IPS-18c (cell line): ENCODE data around the gene PXMP2.

Experiments used
- H3K4me3 ChIP-seq: 2 replicates; pipeline ENCODE4 v1.7.0; 2013; ENCODE audit warnings: low read depth, mild to moderate bottlenecking, low read length, moderate library complexity; ENCODE audit not compliant: insufficient read depth
- H3K9me3 ChIP-seq: one replicate; pipeline ENCODE4 v1.6.1; 2013; ENCODE audit warnings: mild to moderate bottlenecking, low read length, moderate library complexity; ENCODE audit not compliant: control insufficient read depth, insufficient read depth

Gene PXMP2

DNA sequence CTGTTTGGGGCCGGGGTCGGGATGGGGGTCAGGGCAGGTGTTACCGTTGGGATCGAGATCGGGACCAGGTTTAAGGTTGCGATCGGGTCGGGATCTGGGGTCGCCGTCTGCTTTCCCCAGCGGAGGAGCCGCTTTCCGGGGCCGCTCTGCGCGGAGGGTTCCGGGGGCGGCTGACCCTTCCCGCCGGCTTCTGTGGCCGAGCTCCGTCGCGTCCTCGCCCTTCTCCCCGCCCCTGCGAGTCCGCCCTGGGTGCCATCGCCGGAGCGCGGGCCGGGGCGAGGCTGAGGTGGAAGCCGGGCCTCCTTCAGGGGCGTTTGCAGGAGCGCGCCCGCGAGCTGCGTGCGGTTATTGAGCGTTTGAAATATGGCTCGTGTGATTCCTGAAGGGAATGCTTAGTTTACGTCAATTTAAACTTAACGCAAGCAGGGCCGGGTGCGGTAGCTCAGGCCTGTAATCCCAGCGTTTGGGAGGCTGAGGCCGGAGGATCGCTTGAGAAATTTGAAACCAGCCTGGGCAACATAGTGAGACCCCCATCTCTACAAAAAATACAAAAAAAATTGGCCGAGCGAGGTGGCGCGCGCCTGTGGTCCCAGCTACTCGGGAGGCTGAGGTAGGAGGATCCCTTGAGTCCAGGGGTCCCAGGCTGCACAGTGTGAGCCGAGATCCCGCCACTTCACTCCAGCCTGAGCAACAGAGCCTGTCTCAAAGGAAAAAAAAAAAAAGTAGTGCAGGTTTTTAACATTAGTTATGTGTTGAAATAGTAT lies 23.9 kb downstream of the PXMP2 start:
- H3K4me3 ChIP-seq, result peak overlapping the region; percentile 90
- peaks cover 2% of the 10 kb centered on the region for H3K9me3 ChIP-seq

DNA sequence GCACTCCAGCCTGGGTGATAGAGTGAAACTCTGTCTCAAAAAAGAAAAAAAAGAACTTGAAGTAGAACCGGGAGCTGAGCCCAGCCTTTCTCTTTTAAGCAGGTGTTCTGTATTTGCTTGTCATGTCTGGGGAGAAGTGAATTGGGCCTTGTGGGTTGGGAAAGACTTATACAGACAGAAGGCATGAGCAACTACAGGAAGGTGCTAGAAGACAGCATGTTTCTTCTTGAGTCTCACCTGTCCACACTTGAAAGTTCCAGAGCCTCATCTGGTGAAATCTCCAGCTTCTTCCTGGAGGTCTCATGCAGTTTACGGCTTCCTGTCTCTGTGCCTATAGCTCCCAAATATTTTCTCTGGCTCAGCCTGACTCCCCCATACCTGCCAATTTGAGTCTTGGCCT lies 25.7 kb downstream of the PXMP2 start:
- Histone ChIP-seq H3K9me3 (peaks cover 2% of the 10 kb centered on the region), H3K4me3 (no peak overlapping the region)

- Histone ChIP-seq H3K9me3 (no peaks in the 10 kb centered on the region), H3K4me3 (no peak overlapping the region)
These were observed 28.5 kb downstream of the PXMP2 start for GRCh38 chr12:132715874-132716273.

DNA sequence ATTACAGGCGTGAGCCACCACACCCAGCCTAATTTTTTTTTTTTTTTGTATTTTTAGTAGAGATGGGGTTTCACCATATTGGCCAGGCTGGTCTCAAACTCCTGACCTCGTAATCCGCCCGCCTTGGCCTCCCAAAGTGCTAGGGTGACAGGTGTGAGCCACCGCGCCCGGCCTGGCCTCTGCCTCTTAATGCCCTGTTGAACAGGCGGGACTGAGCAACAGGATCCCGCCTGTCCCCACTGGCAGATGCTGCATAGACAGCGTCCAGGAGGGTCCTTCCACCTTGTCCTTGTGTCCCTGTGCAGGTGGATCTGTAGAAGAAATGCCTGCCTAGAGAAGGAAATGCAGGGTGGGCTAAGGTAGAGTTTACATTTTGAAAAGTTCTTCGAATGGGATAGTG lies 29.0 kb downstream of the PXMP2 start:
- Histone ChIP-seq H3K4me3 (no peak overlapping the region), H3K9me3 (no peaks in the 10 kb centered on the region)

GRCh38 chr12:132717011-132717410 lies 29.6 kb downstream of the PXMP2 start:
- no peak overlapping the region for H3K4me3 ChIP-seq
- H3K9me3 ChIP-seq, result no peaks in the 10 kb centered on the region

- H3K9me3 ChIP-seq, result no peaks in the 10 kb centered on the region
- H3K4me3 ChIP-seq, result no peak overlapping the region
These were observed 30.4 kb downstream of the PXMP2 start for GRCh38 chr12:132717531-132718387.

DNA sequence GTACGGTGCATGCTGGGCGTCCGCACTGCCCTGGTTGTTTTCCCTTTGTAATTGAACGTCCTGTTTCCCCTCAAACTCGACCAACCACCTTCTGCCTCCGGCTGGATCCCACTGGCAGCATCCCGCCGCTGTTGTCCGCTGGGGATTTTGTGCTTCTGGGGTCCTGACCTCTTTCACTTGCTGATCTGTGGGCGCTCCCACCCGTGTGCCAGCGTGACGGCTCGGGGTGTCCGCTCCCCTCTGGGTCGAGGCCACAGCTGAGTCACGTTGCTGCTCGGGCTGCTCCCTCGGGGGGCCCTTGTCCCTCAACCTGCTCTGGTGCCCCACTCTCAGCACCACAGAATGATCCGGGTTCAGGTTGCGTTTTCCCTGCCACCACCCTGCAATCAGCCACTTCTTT lies 31.3 kb downstream of the PXMP2 start:
- Histone ChIP-seq H3K9me3 (no peaks in the 10 kb centered on the region), H3K4me3 (no peak overlapping the region)

DNA sequence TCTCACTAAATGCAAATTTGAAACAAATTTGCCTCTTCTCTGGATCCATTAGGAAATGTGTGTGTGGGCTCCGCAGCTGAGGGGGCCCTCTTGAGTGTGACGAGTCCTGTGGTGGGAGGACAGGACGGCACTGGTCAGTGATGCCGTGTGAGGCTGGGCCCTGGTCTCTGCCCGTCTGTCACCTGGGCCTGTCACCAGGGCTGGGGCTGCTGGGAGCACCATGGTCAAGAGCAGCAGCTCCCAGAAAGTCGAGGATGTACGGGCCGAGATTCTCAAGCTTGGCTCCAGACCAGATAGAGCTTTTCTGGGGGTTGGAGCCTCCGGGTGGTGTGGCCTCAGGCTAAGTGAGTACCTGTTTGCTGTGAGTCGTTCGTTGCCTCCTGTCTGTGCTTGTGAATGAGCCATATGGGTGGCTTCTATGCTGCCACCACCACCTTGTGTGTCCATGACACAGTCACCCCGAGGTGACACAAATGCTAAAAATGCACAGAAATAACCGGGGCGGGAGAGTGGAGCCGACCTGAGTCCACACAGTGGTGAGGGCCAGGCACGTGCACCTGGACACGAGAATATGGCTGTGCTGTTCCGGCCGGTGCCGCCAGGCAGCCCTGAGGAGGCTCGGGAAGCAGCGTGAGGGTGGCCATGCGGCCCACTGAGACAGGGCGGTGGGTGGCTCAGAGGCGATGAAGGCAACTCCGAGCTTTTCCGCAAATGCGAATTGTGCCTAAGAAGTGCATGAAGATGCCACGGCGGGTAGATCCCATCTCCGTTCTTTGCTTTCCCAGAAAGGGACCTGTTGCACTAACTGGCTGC lies 32.0 kb downstream of the PXMP2 start:
- no peaks in the 10 kb centered on the region for H3K9me3 ChIP-seq
- H3K4me3 ChIP-seq, result no peak overlapping the region

DNA sequence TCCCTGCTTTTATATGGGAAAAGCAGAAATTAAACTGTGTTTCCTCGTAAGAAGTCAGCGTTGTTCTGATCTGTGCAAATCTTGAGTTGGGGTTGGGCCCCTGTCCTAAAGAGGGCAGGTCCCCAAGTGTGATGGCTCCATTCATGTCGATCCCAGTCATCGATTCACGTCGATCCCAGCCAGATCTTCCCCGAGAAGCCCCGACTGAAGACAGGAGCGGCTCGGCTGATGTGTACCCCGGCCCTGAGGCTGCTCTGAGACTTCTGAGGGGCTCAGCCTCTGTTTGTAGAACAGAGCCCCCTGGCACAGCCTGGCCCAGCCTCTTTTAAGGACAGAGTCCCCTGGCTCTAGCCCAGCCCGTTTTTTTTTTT lies 32.6 kb downstream of the PXMP2 start:
- Histone ChIP-seq H3K9me3 (no peaks in the 10 kb centered on the region), H3K4me3 (no peak overlapping the region)

DNA sequence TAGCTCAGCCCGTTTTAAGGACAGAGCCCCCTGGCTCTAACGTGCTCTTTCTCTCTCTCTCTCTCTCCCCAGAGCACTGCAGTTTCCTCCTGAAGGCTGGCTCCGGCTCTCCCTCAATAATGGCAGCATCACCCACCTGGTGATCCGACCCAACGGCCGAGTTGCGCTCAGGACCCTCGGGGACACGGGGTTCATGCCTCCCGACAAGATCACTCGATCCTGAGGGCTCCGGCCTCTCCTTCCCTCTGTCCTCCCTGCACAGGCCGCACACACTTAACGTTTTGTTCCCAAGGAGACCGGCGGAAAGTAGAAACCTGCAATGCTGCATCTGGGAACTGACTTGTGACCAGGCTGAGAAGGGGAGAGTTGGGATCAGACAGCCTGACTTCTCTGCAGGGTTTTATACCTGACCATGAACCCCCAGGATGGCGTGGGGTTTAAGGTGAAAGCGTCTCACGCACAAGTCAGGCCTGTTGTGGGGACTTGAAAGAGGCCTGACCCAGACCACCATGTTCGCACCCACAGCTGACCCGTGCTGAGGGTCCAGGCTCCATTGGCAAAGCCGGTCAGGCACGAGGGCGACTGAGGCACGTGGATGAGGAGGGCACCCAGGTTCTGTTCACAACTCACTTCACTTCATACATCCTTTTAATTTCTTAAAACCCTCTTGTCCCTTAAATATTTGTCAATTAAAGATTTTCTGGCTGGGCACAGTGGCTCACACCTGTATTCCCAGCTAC lies 33.4 kb downstream of the PXMP2 start:
- Histone ChIP-seq H3K4me3 (no peak overlapping the region), H3K9me3 (no peaks in the 10 kb centered on the region)

DNA sequence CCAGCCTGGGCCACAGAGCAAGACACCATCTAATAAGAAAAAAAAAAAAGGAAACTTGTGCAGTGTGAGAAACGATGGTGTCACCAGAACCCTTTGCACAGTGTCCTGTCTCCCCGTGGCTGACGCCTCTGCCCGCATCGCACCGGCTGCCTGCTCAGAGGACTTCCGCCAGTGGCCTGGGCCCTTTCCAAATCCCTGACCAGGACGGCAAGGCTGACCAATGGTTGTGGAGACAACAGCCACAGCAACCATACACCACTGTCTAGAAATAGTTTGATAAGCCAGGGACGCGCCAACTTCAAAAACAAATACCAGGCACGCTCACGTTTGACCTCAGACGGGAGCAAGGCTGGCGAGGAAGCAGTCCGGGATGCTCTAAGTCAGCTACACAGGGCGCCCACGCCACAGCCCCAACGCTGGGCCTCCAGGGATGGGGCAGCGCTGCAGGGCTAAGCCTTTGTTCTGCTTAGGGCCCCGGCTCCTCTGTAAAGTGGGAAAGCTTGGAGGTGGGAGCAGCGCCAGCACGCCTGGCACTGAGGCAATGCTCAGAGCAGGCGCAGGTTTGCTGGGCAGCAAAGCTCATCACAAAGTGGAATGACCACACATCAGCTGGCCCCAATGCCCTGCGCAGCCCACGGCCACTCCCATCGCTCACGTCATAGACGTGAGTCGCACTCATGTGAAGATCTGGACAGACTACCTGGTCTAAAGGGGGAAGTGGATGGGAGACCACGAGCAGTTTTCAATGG lies 35.8 kb downstream of the PXMP2 start:
- H3K9me3 ChIP-seq, result no peaks in the 10 kb centered on the region
- no peak overlapping the region for H3K4me3 ChIP-seq

DNA sequence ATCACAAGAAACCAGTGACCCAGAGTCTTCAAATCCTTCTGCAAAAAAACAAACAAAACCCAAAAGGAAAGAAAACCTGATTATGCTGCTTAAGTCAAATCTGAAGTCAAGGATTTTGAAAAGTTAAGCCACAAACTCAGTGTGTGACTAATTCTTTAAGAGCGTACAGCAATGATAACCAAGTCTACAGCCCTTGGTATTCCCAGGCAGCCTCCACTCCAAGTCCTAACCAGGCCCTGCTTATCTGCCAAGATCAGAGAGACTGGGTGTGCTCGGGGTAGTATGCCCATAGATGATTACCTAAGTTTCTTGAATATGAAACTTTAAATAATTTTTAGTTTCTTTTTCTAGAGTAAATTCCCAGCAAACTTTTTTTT lies 36.4 kb downstream of the PXMP2 start:
- H3K4me3 ChIP-seq, result no peak overlapping the region

GRCh38 chr12:132724506-132725241 lies 37.3 kb downstream of the PXMP2 start:
- no peak overlapping the region for H3K4me3 ChIP-seq
- no peaks in the 10 kb centered on the region for H3K9me3 ChIP-seq

More for the DNA sequence above, 36.4 kb downstream of the PXMP2 start:
- H3K9me3 ChIP-seq, result no peaks in the 10 kb centered on the region

- peaks cover 4% of the 10 kb centered on the region for H3K9me3 ChIP-seq
These were observed 39.0 kb downstream of the PXMP2 start for GRCh38 chr12:132726386-132726785.

GRCh38 chr12:132727091-132727794 lies 39.9 kb downstream of the PXMP2 start:
- H3K4me3 ChIP-seq, result no peak overlapping the region
- H3K9me3 ChIP-seq, result peaks cover 6% of the 10 kb centered on the region

More at GRCh38 chr12:132726386-132726785, 39.0 kb downstream of the PXMP2 start:
- no peak overlapping the region for H3K4me3 ChIP-seq
